ENCODE measurements around the gene JPH4. TPM values are rescaled to one million over a fixed set of nuclear protein-coding genes. Genes with fewer than 3 reads are reported as not detected.

The JPH4 gene
- total RNA-seq, 2 donors from 2014 or later = 0.07 TPM; not detected in 1

- ATAC-seq = no peak
- H3K4me3 Mint-ChIP-seq = peak overlapping the region; percentile 97
- no peak for DNase-seq (ENCODE audit: low spot score)
- peak overlapping the region; percentile 90 to 93 for H3K27ac Mint-ChIP-seq
- no peaks in the 10 kb centered on the region for H3K36me3 Mint-ChIP-seq
- peaks cover 8 to 11% of the 10 kb centered on the region in 2 donors for H3K27me3 Mint-ChIP-seq
- H3K9me3 Mint-ChIP-seq = no peaks in the 10 kb centered on the region
- peaks cover 23 to 31% of the 10 kb centered on the region in 2 donors for H3K4me1 Mint-ChIP-seq (ENCODE audit: low read depth in 2 of 2)
Observed at GRCh38 chr14:23568021-23568599, 10.5 kb downstream of the JPH4 start.

- peaks cover 28% of the 10 kb centered on the region in 2 donors for H3K4me1 Mint-ChIP-seq (ENCODE audit: low read depth in 2 of 2)
- peak within 1 kb of the TSS; percentile 97 for H3K4me3 Mint-ChIP-seq
- peak; percentile 96 to 97 for ATAC-seq
- DNase-seq (ENCODE audit: low spot score) = peak; percentile 92
- peaks cover 4 to 7% of the 10 kb centered on the region in 2 donors for H3K27me3 Mint-ChIP-seq
- no peaks in the 10 kb centered on the region for H3K9me3 Mint-ChIP-seq
- H3K27ac Mint-ChIP-seq = peak within 1 kb of the TSS; percentile 90 to 93
- H3K36me3 Mint-ChIP-seq = no peaks in the 10 kb centered on the region
Observed at GRCh38 chr14:23567186-23568020, 11.2 kb downstream of the JPH4 start, which contains the start of gene AP1G2. Gene AP1G2 (minus strand): TSS chr14:23567791. CDS start chr14:23567314, 477 bp downstream.

- Mint-ChIP-seq H3K4me3 (peak overlapping the region; percentile 97), H3K27me3 (peaks cover 0 to 1% of the 10 kb centered on the region in 2 donors), H3K36me3 (no peaks in the 10 kb centered on the region), H3K4me1 (ENCODE audit: low read depth in 2 of 2) (peaks cover 22 to 28% of the 10 kb centered on the region in 2 donors), H3K9me3 (no peaks in the 10 kb centered on the region), H3K27ac (peak overlapping the region; percentile 90 to 93)
- no peak for DNase-seq (ENCODE audit: low spot score)
- ATAC-seq = no peak
Observed at GRCh38 chr14:23566778-23567185, 11.8 kb downstream of the JPH4 start.

GRCh38 chr14:23566112-23566777 lies 12.3 kb downstream of the JPH4 start:
- DNase-seq (ENCODE audit: low spot score) = no peak
- Mint-ChIP-seq H3K9me3 (no peaks in the 10 kb centered on the region), H3K4me3 (peak overlapping the region; percentile 97), H3K27ac (peak overlapping the region; percentile 90 to 93), H3K36me3 (peaks cover 4% of the 10 kb centered on the region), H3K4me1 (ENCODE audit: low read depth in 2 of 2) (peaks cover 22 to 31% of the 10 kb centered on the region in 2 donors), H3K27me3 (no peaks in the 10 kb centered on the region)
- ATAC-seq = no peak

GRCh38 chr14:23565626-23566025 lies 13.0 kb downstream of the JPH4 start:
- ATAC-seq = no peak
- H3K4me3 Mint-ChIP-seq = peak overlapping the region; percentile 97
- peaks cover 5% of the 10 kb centered on the region for H3K36me3 Mint-ChIP-seq
- no peaks in the 10 kb centered on the region for H3K27me3 Mint-ChIP-seq
- H3K9me3 Mint-ChIP-seq = no peaks in the 10 kb centered on the region
- peaks cover 22 to 34% of the 10 kb centered on the region in 2 donors for H3K4me1 Mint-ChIP-seq (ENCODE audit: low read depth in 2 of 2)
- H3K27ac Mint-ChIP-seq = no peak overlapping the region
- DNase-seq (ENCODE audit: low spot score) = no peak

GRCh38 chr14:23564876-23565275 lies 13.7 kb downstream of the JPH4 start:
- H3K9me3 Mint-ChIP-seq = no peaks in the 10 kb centered on the region
- H3K4me3 Mint-ChIP-seq = no peak overlapping the region
- no peaks in the 10 kb centered on the region for H3K27me3 Mint-ChIP-seq
- ATAC-seq (no peak), DNase-seq (ENCODE audit: low spot score) (no peak)
- peaks cover 22 to 38% of the 10 kb centered on the region in 2 donors for H3K4me1 Mint-ChIP-seq (ENCODE audit: low read depth in 2 of 2)
- H3K36me3 Mint-ChIP-seq = peaks cover 12% of the 10 kb centered on the region
- no peak overlapping the region for H3K27ac Mint-ChIP-seq

GRCh38 chr14:23564181-23564812 lies 14.3 kb downstream of the JPH4 start:
- H3K27ac Mint-ChIP-seq = no peak overlapping the region

GRCh38 chr14:23563473-23564180 lies 15.0 kb downstream of the JPH4 start:
- DNase-seq (ENCODE audit: low spot score) = no peak
- Mint-ChIP-seq H3K27ac (no peak overlapping the region), H3K9me3 (no peaks in the 10 kb centered on the region), H3K4me3 (no peak overlapping the region), H3K36me3 (peaks cover 12% of the 10 kb centered on the region), H3K4me1 (ENCODE audit: low read depth in 2 of 2) (peaks cover 22 to 39% of the 10 kb centered on the region in 2 donors), H3K27me3 (no peaks in the 10 kb centered on the region)
- ATAC-seq = no peak

More at GRCh38 chr14:23564181-23564812, 14.3 kb downstream of the JPH4 start:
- Mint-ChIP-seq H3K4me1 (ENCODE audit: low read depth in 2 of 2) (peaks cover 22 to 39% of the 10 kb centered on the region in 2 donors), H3K9me3 (no peaks in the 10 kb centered on the region), H3K27me3 (no peaks in the 10 kb centered on the region), H3K4me3 (no peak overlapping the region), H3K36me3 (peaks cover 12% of the 10 kb centered on the region)
- DNase-seq (ENCODE audit: low spot score) (no peak), ATAC-seq (no peak)

- Mint-ChIP-seq H3K27ac (peak overlapping the region in 1 of 2 donors; percentile 20), H3K9me3 (no peaks in the 10 kb centered on the region), H3K36me3 (peaks cover 12% of the 10 kb centered on the region), H3K27me3 (no peaks in the 10 kb centered on the region), H3K4me3 (no peak overlapping the region), H3K4me1 (ENCODE audit: low read depth in 2 of 2) (peaks cover 22 to 38% of the 10 kb centered on the region in 2 donors)
- DNase-seq (ENCODE audit: low spot score) (no peak), ATAC-seq (no peak)
Observed at GRCh38 chr14:23562822-23563472, 15.6 kb downstream of the JPH4 start.

- Mint-ChIP-seq H3K4me1 (ENCODE audit: low read depth in 2 of 2) (peaks cover 24 to 35% of the 10 kb centered on the region in 2 donors), H3K27ac (peak overlapping the region in 1 of 2 donors; percentile 20), H3K9me3 (no peaks in the 10 kb centered on the region), H3K27me3 (no peaks in the 10 kb centered on the region), H3K4me3 (no peak overlapping the region), H3K36me3 (peaks cover 12% of the 10 kb centered on the region)
- DNase-seq (ENCODE audit: low spot score) (no peak), ATAC-seq (no peak)
Observed at GRCh38 chr14:23561873-23562821, 16.4 kb downstream of the JPH4 start.

GRCh38 chr14:23561259-23561658 lies 17.3 kb downstream of the JPH4 start:
- no peak for DNase-seq (ENCODE audit: low spot score)
- peaks cover 25 to 37% of the 10 kb centered on the region in 2 donors for H3K4me1 Mint-ChIP-seq (ENCODE audit: low read depth in 2 of 2)
- no peaks in the 10 kb centered on the region for H3K27me3 Mint-ChIP-seq
- H3K27ac Mint-ChIP-seq = no peak overlapping the region
- no peaks in the 10 kb centered on the region for H3K9me3 Mint-ChIP-seq
- ATAC-seq = no peak
- H3K4me3 Mint-ChIP-seq = no peak overlapping the region
- H3K36me3 Mint-ChIP-seq = peaks cover 12% of the 10 kb centered on the region

Measured in natural killer cell treated with Interleukin-12 subunit alpha and Interleukin-12 subunit beta and Interleukin-15 and Interleukin-18, amount 100 ng/mL, for 72 hours (primary cell).